Stomach (tissue), 9 donors: ENCODE results near the gene NKAIN4. TPM values are rescaled to one million over a fixed set of nuclear protein-coding genes. Genes with fewer than 3 reads are reported as not detected.
A peak's percentile ranks its signal among the peaks of the same experiment; 100 is the strongest.

ENCODE experiments used
- DNase-seq, 2 donors: peaks; one replicate each; pipeline versions ENCODE4 v3.0.0 to v3.0.0-alpha.2; 2013 to 2019
- H3K27ac ChIP-seq, 5 donors: fragments of 200-600 bp in 4 of 5; sonication (generic) in 4 of 5; one replicate each; pipeline ENCODE4 v1.5.1; 2013 to 2019; ENCODE audit warnings: mild to moderate bottlenecking in 1 of 5, moderate library complexity in 1 of 5
- H3K27me3 ChIP-seq, 3 donors: fragments of 200-600 bp; sonication (generic); one replicate each; pipeline ENCODE4 v1.5.1; 2017 to 2019; ENCODE audit warnings: mixed run types in 1 of 3
- H3K36me3 ChIP-seq, 4 donors: fragments of 200-600 bp; sonication (generic); 1 replicate in 3 of 4; 2 replicates in 1 of 4; pipeline ENCODE4 v1.5.1; 2016 to 2019
- H3K4me1 ChIP-seq, 4 donors: fragments of 200-600 bp; sonication (generic); one replicate each; pipeline ENCODE4 v1.5.1; 2016 to 2019
- H3K4me3 ChIP-seq, 4 donors: fragments of 200-600 bp; sonication (generic) in 3 of 4; one replicate each; pipeline ENCODE4 v1.5.1; 2016 to 2019; ENCODE audit warnings: mild to moderate bottlenecking in 1 of 4
- H3K9me3 ChIP-seq, 4 donors: fragments of 200-600 bp; sonication (generic); one replicate each; pipeline ENCODE4 v1.5.1; 2016 to 2019
- EP300 ChIP-seq: sonication (generic); formaldehyde crosslinking; IDR thresholded peaks from one replicate; pipeline ENCODE4 v1.6.1; 2017; ENCODE audit warnings: antibody characterized with exemption
- POLR2A ChIP-seq, 4 donors: fragments of 450-650 bp; IDR thresholded peaks; one replicate each; pipeline ENCODE4 v1.6.1; 2016; ENCODE audit warnings: antibody characterized with exemption in 4 of 4, control low read depth in 2 of 4, mild to moderate bottlenecking in 1 of 4, moderate library complexity in 1 of 4
- POLR2AphosphoS5 ChIP-seq, 3 donors: sonication (generic); formaldehyde crosslinking; IDR thresholded peaks; one replicate each; pipeline ENCODE4 v1.6.1; 2016; ENCODE audit warnings: antibody characterized with exemption in 3 of 3
- WGBS, 5 donors: extraction: QIAGEN DNeasy Blood & Tissue Kit in 3 of 5; methylation state at CpG; one replicate each; pipeline versions ENCODE4 v1.1.5 to v1.1.7; 2013 to 2018; 5-methylcytosine and 5-hydroxymethylcytosine counted together
- intact Hi-C: fragments of 100-400 bp; cut with DNase I; formaldehyde crosslinking; loops from one replicate; pipeline ENCODE4 v1.15.1; 2023; ENCODE audit warnings: low total_unique reads
- polyA plus RNA-seq, 3 donors: library from polyadenylated mRNA; stranded (reverse); fragments of 200-250 nt; gene quantifications; one replicate each; pipeline ENCODE4 v1.2.3, GENCODE V29; 2013
- total RNA-seq, 5 donors: library from RNA; depleted of rRNA; stranded (reverse); fragments of >200 nt; gene quantifications; one replicate each; pipeline versions ENCODE4 v1.1.0 to v1.2.3, GENCODE V29; 2014 to 2016
- TF ChIP-seq, protein P1 (sequence below), 7 experiments: fragments of 450-650 bp in 4 of 7; fragments of 200-600 bp in 3 of 7; sonication (generic) in 3 of 7; IDR thresholded peaks; one replicate each; pipeline ENCODE4 v1.5.1; 2016 to 2019; ENCODE audit warnings: antibody characterized with exemption in 7 of 7, control low read depth in 2 of 7, mild to moderate bottlenecking in 1 of 7
- donor health status: healthy with polysubstance abuse.
- donor health status: Bipolar disorder and iron deficiency.
- donor health status: healthy.

The NKAIN4 gene
- total and polyA plus RNA-seq, 8 donors, result 0.28 to 4.4 (median 1.2) TPM; not detected in 5

DNA sequence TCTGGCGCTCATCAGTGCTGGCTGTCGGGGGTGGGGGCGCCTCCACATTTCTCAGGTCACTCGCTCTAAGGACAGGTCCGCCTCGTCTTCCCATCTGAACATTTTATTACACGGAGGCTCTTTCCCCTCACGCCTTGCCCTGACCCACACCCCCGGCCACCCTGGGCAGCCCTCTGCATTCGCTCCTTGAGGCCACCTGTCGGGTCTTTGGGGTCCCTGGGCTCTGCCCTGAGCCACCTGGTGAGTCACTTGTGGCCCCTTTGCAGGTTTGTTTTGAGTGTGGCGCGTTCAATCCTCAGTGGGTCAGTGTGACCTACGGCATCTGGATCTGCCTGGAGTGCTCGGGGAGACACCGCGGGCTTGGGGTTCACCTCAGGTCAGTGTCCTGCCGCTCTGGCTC lies 21.6 kb upstream of the NKAIN4 start:
- H3K36me3 ChIP-seq, result peaks cover 48 to 57% (median 55%) of the 10 kb centered on the region in 4 donors
- intact Hi-C loops, result no loop called here

DNA sequence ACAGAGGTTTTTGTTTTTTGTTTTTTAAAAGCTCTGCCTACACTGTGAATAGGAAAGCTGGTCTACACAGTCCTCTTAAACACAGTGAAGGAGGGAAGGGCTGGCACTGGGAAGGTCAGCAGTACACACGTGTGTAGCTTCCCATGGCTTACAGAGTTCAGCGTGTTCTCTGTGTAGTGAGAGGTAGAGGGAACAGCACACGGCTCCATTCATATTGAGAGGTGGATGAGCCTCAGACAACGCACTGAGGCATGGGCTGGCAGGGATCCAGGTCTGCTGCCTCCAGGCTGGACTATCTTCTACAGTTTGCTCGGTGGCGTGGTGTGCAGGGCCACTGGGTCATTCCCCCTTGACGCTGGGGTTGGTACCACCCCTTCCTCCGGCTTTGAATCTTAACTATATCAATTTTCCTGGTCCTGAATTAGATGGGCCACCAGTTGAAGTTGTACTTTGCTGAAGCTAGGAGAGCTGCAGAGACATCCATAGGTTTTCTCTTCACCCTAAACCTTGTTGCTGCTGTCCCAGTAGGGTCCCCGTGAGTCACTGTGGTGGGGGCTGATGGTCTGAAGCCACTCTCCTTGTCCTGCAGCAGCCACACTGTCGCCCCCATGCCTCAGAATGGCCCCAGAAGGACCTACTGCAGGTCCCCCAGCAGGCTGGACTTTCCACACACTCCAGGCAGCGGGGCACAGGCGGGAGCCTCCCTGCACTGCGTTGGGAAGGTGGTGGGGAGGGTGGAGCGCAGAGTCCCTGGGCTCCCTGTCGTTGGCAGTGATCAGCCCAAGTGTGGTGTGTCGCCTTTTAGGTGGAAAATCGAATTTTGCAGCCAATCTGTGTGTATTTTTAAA lies 20.3 kb upstream of the NKAIN4 start:
- H3K4me3 ChIP-seq, result peak overlapping the region in 2 of 4 donors; percentile 92 to 98
- H3K27me3 ChIP-seq, result no peaks in the 10 kb centered on the region
- no peak for DNase-seq

More for the DNA sequence above, 21.6 kb upstream of the NKAIN4 start:
- Histone ChIP-seq H3K4me1 (peaks cover 21 to 35% (median 29%) of the 10 kb centered on the region in 4 donors), H3K4me3 (no peak overlapping the region), H3K27ac (no peak overlapping the region), H3K9me3 (no peaks in the 10 kb centered on the region), H3K27me3 (no peaks in the 10 kb centered on the region)
- DNase-seq, result no peak
- 92 to 96% (median 93%) methylated on average over 12 to 18 of the region's 18 CpGs for WGBS, 5 donors
- TF ChIP-seq EP300 (no peak), POLR2AphosphoS5 (IDR thresholded peaks at IDR 0.05) (no peak), POLR2A (IDR thresholded peaks at IDR 0.05) (no peak)
- TF ChIP-seq, protein P1, sequence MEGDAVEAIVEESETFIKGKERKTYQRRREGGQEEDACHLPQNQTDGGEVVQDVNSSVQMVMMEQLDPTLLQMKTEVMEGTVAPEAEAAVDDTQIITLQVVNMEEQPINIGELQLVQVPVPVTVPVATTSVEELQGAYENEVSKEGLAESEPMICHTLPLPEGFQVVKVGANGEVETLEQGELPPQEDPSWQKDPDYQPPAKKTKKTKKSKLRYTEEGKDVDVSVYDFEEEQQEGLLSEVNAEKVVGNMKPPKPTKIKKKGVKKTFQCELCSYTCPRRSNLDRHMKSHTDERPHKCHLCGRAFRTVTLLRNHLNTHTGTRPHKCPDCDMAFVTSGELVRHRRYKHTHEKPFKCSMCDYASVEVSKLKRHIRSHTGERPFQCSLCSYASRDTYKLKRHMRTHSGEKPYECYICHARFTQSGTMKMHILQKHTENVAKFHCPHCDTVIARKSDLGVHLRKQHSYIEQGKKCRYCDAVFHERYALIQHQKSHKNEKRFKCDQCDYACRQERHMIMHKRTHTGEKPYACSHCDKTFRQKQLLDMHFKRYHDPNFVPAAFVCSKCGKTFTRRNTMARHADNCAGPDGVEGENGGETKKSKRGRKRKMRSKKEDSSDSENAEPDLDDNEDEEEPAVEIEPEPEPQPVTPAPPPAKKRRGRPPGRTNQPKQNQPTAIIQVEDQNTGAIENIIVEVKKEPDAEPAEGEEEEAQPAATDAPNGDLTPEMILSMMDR (IDR thresholded peaks at IDR 0.05), result no peak

DNA sequence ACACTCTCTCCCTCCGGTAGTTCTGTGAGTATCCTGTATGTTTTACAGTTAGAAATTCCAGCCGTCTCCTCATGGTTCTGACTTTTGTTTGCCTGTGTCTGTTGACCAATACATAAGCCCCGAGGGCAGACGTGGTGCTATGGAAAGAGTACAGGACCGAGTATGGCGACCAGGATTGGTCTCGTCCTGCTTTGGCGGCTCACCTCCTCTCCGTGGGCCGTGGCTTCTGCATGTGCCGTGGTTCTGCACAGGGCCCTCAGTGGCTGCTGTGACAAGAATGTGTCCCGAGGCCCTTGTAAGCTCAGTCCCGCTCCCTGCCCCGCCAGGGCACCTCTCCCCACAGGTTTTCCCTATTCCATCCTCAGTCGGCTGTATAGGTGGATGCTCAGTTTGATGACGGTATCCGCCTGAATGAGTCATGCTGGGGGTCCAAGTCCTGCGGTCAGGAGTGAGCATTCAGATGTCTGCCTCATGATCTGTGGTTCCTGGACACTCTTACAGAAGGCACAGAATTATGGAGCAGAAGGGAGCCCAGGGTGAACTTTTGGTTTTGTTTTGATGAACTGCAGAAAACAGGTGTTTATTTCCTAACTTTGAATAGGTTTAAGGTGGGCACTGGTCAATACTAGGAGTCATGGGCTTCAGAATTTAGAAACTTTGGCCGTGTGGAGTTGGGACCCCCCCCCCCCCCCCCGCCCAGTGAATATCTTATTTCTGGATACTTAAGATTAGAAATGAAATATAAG lies 19.5 kb upstream of the NKAIN4 start:
- DNase-seq, result no peak
- no peaks in the 10 kb centered on the region for H3K9me3 ChIP-seq
- 16 to 34% (median 25%) methylated on average over 17 to 20 of the region's 20 CpGs for WGBS, 5 donors
- peaks cover 21 to 35% (median 29%) of the 10 kb centered on the region in 4 donors for H3K4me1 ChIP-seq
- H3K27ac ChIP-seq, result peak overlapping the region in 1 of 5 donors; percentile 88
- TF ChIP-seq POLR2AphosphoS5 (IDR thresholded peaks at IDR 0.05) (no peak), POLR2A (IDR thresholded peaks at IDR 0.05) (no peak), EP300 (no peak)
- TF ChIP-seq, protein P1 (IDR thresholded peaks at IDR 0.05), result no peak
- intact Hi-C loops, result no loop called here
- H3K27me3 ChIP-seq, result no peaks in the 10 kb centered on the region
- H3K4me3 ChIP-seq, result peak overlapping the region; percentile 92 to 100 (median 99)
- peaks cover 30 to 37% (median 35%) of the 10 kb centered on the region in 4 donors for H3K36me3 ChIP-seq

More for the DNA sequence above, 20.3 kb upstream of the NKAIN4 start:
- H3K4me1 ChIP-seq, result peaks cover 21 to 35% (median 29%) of the 10 kb centered on the region in 4 donors
- WGBS, 5 donors, result 59 to 74% (median 65%) methylated on average over 13 to 17 of the region's 17 CpGs
- H3K9me3 ChIP-seq, result no peaks in the 10 kb centered on the region
- TF ChIP-seq POLR2AphosphoS5 (IDR thresholded peaks at IDR 0.05) (no peak), EP300 (no peak), POLR2A (IDR thresholded peaks at IDR 0.05) (no peak)
- TF ChIP-seq, protein P1 (IDR thresholded peaks at IDR 0.05), result no peak
- H3K27ac ChIP-seq, result no peak overlapping the region
- intact Hi-C loops, result no loop called here
- peaks cover 38 to 45% (median 43%) of the 10 kb centered on the region in 4 donors for H3K36me3 ChIP-seq

DNA sequence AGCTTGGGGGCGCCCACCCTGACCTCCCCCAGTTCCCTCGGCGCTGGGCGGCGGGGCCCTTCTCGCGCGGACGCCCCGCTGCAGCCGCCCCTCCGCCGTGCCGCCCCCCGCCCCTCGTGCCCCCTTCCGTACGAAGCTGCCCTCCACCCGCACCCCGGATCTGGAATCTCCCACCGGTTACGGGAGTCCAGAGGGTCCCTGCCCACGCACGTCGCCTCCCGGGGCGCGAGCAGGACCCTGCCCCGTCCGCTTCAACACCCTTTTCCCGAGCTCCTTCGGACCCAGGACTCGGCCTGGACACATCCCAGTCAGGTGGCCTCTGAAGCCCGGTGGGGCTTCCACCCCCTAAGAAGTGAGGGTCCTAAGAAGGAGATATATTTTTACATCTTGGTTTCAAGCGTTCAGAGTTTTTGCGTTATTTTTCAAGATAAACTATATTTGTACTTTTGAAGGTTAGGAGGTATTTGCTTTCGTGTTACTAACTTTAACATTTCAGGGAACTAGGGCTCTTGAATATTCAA lies 18.9 kb upstream of the NKAIN4 start:
- WGBS, 5 donors, result 0 to 1% (median 1%) methylated on average over 24 to 37 of the region's 37 CpGs
- TF ChIP-seq POLR2AphosphoS5 (IDR thresholded peaks at IDR 0.05) (no peak), POLR2A (IDR thresholded peaks at IDR 0.05) (no peak), EP300 (no peak)
- TF ChIP-seq, protein P1 (IDR thresholded peaks at IDR 0.05), result no peak

More for the DNA sequence above, 18.9 kb upstream of the NKAIN4 start:
- H3K36me3 ChIP-seq, result peaks cover 24 to 30% (median 28%) of the 10 kb centered on the region in 4 donors
- peak overlapping the region; percentile 38 to 90 (median 81) for H3K27ac ChIP-seq
- peaks cover 0 to 7% (median 0%) of the 10 kb centered on the region in 3 donors for H3K27me3 ChIP-seq
- intact Hi-C loops, result no loop called here
- no peak for DNase-seq
- H3K4me3 ChIP-seq, result peak overlapping the region; percentile 92 to 100 (median 99)
- no peaks in the 10 kb centered on the region for H3K9me3 ChIP-seq
- H3K4me1 ChIP-seq, result peaks cover 21 to 35% (median 29%) of the 10 kb centered on the region in 4 donors
